Measurements from ENCODE around the gene SMIM3.

The SMIM3 gene

DNA sequence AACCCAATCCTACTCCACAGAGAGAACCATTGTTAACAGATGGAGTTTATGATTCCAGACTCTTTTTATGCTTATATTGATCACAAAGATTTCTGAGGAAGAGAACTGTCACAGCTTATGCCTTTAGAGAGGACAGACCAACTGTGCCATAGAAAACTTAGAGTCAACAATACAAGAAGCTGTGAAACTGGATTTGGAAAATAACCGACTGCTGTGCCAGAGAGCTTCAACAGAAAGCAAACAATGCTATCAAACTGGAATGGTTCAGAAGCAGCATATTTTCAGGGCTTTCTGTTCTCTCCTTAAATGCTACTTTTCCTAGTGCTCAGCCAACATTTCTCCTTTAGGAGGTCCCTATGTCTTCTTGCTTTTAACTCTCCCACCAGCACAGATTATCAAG lies 24.7 kb upstream of the SMIM3 start:
- Histone ChIP-seq H3F3A (ENCODE audit: insufficient read depth, low read length) (peaks cover 6% of the 10 kb centered on the region; the same call in 1 of the 2 replicates), H3K9me3 (replicated peaks; ENCODE audit: insufficient read depth, low read length) (no peaks in the 10 kb centered on the region), H3K36me3 (replicated peaks; ENCODE audit: insufficient read depth, low read length) (peaks cover 15% of the 10 kb centered on the region; the same call in 1 of the 2 replicates), H3K4me3 (ENCODE audit: low read length) (no peak overlapping the region), H3K79me2 (ENCODE audit: low read length) (peaks cover 77% of the 10 kb centered on the region), H3K4me1 (ENCODE audit: low read length) (peaks cover 6% of the 10 kb centered on the region), H3K4me2 (ENCODE audit: low read depth, low read length) (no peak overlapping the region), H3K27ac (ENCODE audit: low read length) (no peak overlapping the region), H2AFZ (ENCODE audit: low read length) (no peak overlapping the region), H3K9ac (ENCODE audit: low read length) (no peak overlapping the region), H4K20me1 (ENCODE audit: insufficient read depth, low read length) (no peaks in the 10 kb centered on the region; the same call in 1 of the 2 replicates), H3K27me3 (replicated peaks; ENCODE audit: insufficient read depth, low read length) (no peaks in the 10 kb centered on the region), H3K9me2 (replicated peaks; ENCODE audit: insufficient read depth, low read length) (no peaks in the 10 kb centered on the region)
- TF ChIP-seq EZH2phosphoT487 (IDR thresholded peaks at IDR 0.05; ENCODE audit: low read length) (no peak), EZH2 (optimal IDR thresholded peaks at IDR 0.05; ENCODE audit: low read depth, low read length) (no peak)
- TF ChIP-seq, protein P1, sequence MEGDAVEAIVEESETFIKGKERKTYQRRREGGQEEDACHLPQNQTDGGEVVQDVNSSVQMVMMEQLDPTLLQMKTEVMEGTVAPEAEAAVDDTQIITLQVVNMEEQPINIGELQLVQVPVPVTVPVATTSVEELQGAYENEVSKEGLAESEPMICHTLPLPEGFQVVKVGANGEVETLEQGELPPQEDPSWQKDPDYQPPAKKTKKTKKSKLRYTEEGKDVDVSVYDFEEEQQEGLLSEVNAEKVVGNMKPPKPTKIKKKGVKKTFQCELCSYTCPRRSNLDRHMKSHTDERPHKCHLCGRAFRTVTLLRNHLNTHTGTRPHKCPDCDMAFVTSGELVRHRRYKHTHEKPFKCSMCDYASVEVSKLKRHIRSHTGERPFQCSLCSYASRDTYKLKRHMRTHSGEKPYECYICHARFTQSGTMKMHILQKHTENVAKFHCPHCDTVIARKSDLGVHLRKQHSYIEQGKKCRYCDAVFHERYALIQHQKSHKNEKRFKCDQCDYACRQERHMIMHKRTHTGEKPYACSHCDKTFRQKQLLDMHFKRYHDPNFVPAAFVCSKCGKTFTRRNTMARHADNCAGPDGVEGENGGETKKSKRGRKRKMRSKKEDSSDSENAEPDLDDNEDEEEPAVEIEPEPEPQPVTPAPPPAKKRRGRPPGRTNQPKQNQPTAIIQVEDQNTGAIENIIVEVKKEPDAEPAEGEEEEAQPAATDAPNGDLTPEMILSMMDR (IDR thresholded peaks at IDR 0.05; ENCODE audit: low read length) = no peak
- DNase-seq = no peak

- peak overlapping the region; percentile 77 for H3K4me2 ChIP-seq (ENCODE audit: low read depth, low read length)
- no peaks in the 10 kb centered on the region for H3K9me2 ChIP-seq (replicated peaks; ENCODE audit: insufficient read depth, low read length)
- no peak for DNase-seq
- peaks cover 6% of the 10 kb centered on the region; the same call in 1 of the 2 replicates for H3F3A ChIP-seq (ENCODE audit: insufficient read depth, low read length)
- H3K9me3 ChIP-seq (replicated peaks; ENCODE audit: insufficient read depth, low read length) = no peaks in the 10 kb centered on the region
- H3K27ac ChIP-seq (ENCODE audit: low read length) = no peak overlapping the region
- peak overlapping the region; percentile 90; the same call in 1 of the 2 replicates for H3K9ac ChIP-seq (ENCODE audit: low read length)
- H3K4me3 ChIP-seq (ENCODE audit: low read length) = peak overlapping the region; percentile 70; the same call in 1 of the 2 replicates
- H3K4me1 ChIP-seq (ENCODE audit: low read length) = peaks cover 11% of the 10 kb centered on the region
- H2AFZ ChIP-seq (ENCODE audit: low read length) = no peak overlapping the region
- TF ChIP-seq, protein P1 (IDR thresholded peaks at IDR 0.05; ENCODE audit: low read length) = no peak
- TF ChIP-seq EZH2 (optimal IDR thresholded peaks at IDR 0.05; ENCODE audit: low read depth, low read length) (no peak), EZH2phosphoT487 (IDR thresholded peaks at IDR 0.05; ENCODE audit: low read length) (no peak)
- H3K36me3 ChIP-seq (replicated peaks; ENCODE audit: insufficient read depth, low read length) = peaks cover 15% of the 10 kb centered on the region; the same call in 1 of the 2 replicates
- H3K79me2 ChIP-seq (ENCODE audit: low read length) = peaks cover 54% of the 10 kb centered on the region
- H3K27me3 ChIP-seq (replicated peaks; ENCODE audit: insufficient read depth, low read length) = no peaks in the 10 kb centered on the region
- H4K20me1 ChIP-seq (ENCODE audit: insufficient read depth, low read length) = no peaks in the 10 kb centered on the region
Measured at GRCh38 chr5:150757087-150757649, 21.4 kb upstream of the SMIM3 start.

GRCh38 chr5:150758203-150758530 lies 20.4 kb upstream of the SMIM3 start:
- peaks cover 49% of the 10 kb centered on the region for H3K79me2 ChIP-seq (ENCODE audit: low read length)

More at GRCh38 chr5:150758203-150758530, 20.4 kb upstream of the SMIM3 start:
- H3K9me2 ChIP-seq (replicated peaks; ENCODE audit: insufficient read depth, low read length) = no peaks in the 10 kb centered on the region
- no peaks in the 10 kb centered on the region for H3K9me3 ChIP-seq (replicated peaks; ENCODE audit: insufficient read depth, low read length)
- H3K36me3 ChIP-seq (replicated peaks; ENCODE audit: insufficient read depth, low read length) = peaks cover 15% of the 10 kb centered on the region; the same call in 1 of the 2 replicates
- H3K4me1 ChIP-seq (ENCODE audit: low read length) = peaks cover 11% of the 10 kb centered on the region
- peaks cover 6% of the 10 kb centered on the region; the same call in 1 of the 2 replicates for H3F3A ChIP-seq (ENCODE audit: insufficient read depth, low read length)
- peak overlapping the region; percentile 70 for H3K4me3 ChIP-seq (ENCODE audit: low read length)
- peak overlapping the region; percentile 95 for H3K27ac ChIP-seq (ENCODE audit: low read length)
- H3K9ac ChIP-seq (ENCODE audit: low read length) = peak overlapping the region; percentile 90
- H3K27me3 ChIP-seq (replicated peaks; ENCODE audit: insufficient read depth, low read length) = no peaks in the 10 kb centered on the region
- H2AFZ ChIP-seq (ENCODE audit: low read length) = peak overlapping the region; percentile 97
- H3K4me2 ChIP-seq (ENCODE audit: low read depth, low read length) = peak overlapping the region; percentile 77
- H4K20me1 ChIP-seq (ENCODE audit: insufficient read depth, low read length) = no peaks in the 10 kb centered on the region
- no peak for DNase-seq
- TF ChIP-seq EZH2 (optimal IDR thresholded peaks at IDR 0.05; ENCODE audit: low read depth, low read length) (no peak), EZH2phosphoT487 (IDR thresholded peaks at IDR 0.05; ENCODE audit: low read length) (no peak)
- TF ChIP-seq, protein P1 (IDR thresholded peaks at IDR 0.05; ENCODE audit: low read length) = no peak
